Gastrocnemius medialis (tissue), 4 donors: ENCODE data around the gene DARS1.

ENCODE experiments used
- CTCF ChIP-seq, 5 experiments: fragments of 450-650 bp in 3 of 5; fragments of 200-600 bp in 2 of 5; sonication (generic) in 2 of 5; IDR thresholded peaks in 4 of 5; conservative IDR thresholded peaks in 1 of 5; 1 replicate in 4 of 5; 2 replicates in 1 of 5; pipeline ENCODE4 v1.5.1; 2016 to 2019; ENCODE audit warnings: antibody characterized with exemption in 5 of 5, mild to moderate bottlenecking in 3 of 5, moderate library complexity in 3 of 5
- POLR2A ChIP-seq, 2 donors: fragments of 450-650 bp; IDR thresholded peaks; one replicate each; pipeline ENCODE4 v1.6.1; 2017; ENCODE audit warnings: antibody characterized with exemption in 2 of 2, mild to moderate bottlenecking in 2 of 2, moderate library complexity in 2 of 2

- no peak for TF ChIP-seq CTCF (IDR thresholded peaks at IDR 0.05 in 4 of 5, conservative IDR thresholded peaks at IDR 0.05 in 1 of 5)
- no peak for TF ChIP-seq POLR2A (IDR thresholded peaks at IDR 0.05)
Measured at GRCh38 chr2:136032817-136033535, 47.5 kb upstream of the DARS1 start.
